Measurements from ENCODE around the gene NEDD1.

Gene NEDD1, protein sequence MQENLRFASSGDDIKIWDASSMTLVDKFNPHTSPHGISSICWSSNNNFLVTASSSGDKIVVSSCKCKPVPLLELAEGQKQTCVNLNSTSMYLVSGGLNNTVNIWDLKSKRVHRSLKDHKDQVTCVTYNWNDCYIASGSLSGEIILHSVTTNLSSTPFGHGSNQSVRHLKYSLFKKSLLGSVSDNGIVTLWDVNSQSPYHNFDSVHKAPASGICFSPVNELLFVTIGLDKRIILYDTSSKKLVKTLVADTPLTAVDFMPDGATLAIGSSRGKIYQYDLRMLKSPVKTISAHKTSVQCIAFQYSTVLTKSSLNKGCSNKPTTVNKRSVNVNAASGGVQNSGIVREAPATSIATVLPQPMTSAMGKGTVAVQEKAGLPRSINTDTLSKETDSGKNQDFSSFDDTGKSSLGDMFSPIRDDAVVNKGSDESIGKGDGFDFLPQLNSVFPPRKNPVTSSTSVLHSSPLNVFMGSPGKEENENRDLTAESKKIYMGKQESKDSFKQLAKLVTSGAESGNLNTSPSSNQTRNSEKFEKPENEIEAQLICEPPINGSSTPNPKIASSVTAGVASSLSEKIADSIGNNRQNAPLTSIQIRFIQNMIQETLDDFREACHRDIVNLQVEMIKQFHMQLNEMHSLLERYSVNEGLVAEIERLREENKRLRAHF

DNA sequence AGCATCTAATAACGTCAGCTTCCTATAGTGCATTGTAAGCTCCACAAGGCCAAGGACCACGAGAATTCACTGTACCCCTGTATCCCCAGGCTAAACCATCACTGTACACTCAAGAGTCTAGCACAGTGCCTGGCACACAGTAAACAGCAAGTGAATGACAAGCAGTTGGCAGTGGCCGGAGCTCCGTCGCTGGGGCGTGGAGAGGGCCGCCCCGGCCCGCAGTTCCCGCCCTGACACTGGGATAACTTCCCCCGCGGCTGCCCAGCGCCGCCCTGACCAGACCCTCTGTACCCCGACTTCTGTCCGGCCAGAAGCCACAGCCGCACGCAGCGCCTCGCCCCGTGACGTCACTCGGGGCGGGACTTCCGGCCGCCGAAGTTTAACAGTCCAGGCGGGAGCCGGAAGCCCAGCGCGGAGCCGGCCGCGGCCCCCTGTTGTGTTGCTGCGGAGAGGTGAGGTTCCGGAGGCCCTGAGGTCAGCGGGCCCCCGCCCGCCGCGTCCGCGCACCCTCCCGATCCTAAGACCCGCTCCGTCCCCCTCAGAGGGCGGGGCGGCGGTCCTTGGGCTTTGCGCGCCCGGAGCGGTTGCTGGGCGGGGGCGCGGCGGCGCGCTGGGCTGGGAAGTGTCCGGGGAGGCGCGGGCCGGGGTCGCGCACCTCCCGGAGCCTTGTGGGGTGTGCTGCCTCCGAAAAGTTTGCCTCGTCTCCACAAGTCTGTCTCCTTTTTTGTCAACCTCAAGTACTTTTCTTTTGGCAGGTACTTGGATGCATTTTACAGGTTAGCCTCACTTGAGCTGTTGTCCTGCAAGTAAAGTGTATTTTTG, at the start of gene NEDD1:
Gene NEDD1, plus strand, starts transcription at position 409 of the 822 bp plus-strand sequence. CDS start 2,503 bp downstream, outside the sequence.
- peak; percentile 74 for DNase-seq

DNA sequence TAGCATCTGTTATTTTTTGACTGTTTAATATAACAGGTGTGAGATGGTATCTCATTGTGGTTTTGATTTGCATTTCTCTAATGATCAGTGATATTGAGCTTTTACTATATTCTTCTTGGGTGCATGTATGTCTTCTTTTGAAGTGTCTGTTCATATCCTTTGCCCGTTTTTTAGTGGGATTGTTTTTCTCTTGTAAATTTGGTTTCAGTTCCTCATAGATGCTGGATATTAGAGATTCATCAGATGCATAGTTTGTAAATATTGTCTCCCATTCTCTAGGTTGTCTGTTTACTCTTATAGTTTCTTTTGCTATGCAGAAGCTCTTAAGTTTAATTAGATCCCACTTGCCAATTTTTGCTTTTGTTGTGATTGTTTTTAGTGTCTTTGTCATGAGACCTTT, 48.9 kb upstream of the NEDD1 start:
- DNase-seq, result no peak

DNA sequence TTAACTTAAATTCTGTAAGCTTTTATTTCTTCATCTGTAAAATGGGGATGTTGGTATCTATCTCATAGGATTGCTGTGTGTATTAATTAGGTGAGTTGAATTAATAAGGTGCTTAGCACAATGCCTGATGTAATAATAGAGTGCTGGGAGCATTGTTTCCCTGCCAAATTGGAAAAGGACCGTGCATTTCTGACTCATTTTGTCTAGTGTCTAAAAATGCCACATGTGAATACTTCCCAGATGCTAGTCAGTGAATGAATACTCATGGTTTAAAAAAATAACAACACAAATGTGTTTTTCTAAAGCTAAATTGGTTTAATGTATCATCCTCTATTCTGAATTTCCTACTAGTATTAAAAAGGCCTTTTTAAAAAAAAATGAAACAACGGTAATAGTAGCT, 45.4 kb upstream of the NEDD1 start:
- DNase-seq, result no peak

DNA sequence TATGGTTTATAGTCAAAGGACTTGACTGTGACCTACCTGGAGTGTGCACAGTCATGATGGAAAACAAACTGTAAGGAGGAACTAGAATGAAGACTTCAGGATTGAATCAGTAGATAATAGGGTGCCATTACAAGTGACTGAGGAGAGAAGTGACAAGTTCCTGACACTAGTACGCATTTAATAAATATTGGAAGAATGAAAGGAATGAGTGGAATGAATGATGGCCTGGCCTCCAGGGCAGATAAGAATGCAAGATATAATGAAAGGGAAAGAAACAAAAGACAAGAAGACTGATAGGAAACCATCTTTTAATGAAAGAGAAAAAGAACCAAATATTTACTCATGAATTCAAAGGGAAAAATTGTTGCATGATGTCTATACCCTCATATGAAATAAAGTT, 44.7 kb upstream of the NEDD1 start:
- DNase-seq, result no peak

DNA sequence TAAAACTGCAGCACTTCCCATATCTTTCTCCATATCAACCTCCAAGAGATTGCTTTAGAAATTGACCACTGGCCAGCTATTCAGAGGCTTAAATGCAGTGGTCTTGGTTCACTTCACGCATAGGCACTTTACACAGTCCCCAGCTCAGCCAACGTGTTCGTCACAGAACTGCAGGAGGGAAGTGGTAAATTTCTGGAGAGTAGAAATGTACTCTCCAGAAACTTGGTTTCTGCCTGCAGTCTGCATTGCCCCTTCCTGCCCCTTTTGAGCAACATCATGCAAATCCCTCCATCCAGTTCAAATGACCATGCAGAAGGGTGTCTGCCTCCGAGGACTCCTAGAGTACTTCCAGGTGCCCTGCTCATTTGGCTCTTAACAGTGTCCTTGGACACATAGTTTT, 42.7 kb upstream of the NEDD1 start:
- DNase-seq, result no peak

DNA sequence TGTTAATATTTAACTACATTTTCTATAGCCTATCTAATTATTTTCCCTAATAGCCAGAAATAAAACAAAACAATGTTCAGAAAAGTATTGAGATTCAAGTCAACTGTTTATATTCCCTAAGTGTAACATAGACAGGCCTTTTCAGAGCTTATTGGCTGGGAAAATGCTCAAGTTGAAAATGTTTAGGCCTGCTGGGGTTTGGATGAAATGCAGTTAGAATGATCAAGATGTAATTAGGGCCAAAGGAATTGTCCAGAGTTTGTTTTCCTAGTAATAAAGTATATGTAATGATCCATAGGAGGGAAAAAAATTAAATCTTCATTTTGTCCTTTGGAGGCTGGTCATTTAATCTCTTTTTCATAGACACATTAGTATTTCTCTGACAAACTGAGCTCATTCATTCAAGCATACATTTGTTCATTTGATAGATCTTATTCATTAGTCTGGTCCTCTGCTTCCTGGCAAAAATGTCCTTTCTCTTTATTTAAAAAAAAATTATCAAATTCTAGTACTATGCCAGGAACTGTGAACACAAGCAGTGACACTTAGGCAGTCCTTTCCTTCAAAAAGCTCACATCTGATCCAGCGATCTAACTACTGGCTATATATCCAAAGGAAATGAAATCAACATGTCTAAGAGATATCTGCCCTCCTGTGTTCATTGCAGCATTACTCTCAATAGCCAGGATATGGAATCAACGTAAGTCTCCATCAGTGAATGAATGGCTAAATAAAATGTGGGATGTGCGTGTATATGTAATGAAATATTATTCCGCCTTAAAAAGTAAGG, 40.1 kb upstream of the NEDD1 start:
- no peak for DNase-seq

DNA sequence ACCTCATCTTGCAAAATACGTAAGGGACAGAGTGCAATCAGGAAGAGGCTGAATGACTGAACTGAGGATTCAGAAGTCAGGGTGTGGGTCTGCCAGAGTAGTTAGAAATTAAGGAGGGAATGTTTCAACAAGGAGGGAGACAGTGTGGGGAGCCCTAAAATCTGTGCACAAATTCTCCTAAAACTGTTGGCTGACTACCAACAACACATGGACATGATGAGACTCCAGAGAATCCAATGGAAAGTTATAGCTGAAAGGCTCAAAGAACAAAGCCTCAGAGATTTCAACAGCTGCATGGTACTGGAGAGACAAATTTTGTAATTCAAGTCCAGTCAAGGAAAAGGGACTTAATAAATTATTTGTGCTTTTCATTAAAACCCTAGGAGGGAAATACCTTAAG, 36.1 kb upstream of the NEDD1 start:
- no peak for DNase-seq

DNA sequence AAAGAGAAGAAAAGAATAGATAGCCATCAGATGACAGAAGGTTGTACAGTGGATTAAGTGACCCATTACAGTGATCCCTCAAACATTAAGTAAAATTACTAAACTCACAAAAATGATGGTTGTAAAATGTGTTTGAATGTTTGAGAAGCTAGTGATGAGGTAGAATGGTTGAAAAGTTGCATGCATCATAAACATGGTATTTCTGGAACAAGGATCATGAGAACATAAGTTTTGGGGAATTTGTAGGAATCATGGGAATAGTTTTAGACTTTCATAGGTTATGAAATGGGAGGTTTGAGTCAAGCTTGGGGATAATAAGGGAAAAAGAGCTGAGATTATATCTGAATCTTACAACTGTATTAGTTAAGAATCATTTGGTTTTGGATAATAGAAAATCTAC, 34.1 kb upstream of the NEDD1 start:
- no peak for DNase-seq

DNA sequence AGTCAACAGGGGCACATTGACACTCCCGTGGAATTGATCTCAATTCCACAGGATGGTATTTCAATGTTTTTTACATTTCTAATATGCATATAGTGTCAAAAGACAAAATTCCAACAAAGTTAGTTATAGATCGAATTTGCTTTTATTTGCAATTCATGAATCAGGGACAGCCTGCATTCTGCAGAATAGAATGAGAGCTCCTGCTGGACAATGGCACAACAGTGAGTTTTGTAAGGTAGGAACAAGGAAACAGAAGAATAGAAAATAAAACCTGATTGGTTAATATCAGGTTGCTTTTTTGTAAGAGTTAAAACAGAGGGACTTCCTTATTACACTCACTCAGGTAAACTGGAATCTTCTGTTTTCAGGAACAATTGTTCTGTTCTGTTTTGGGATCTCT, 32.8 kb upstream of the NEDD1 start:
- DNase-seq, result no peak

DNA sequence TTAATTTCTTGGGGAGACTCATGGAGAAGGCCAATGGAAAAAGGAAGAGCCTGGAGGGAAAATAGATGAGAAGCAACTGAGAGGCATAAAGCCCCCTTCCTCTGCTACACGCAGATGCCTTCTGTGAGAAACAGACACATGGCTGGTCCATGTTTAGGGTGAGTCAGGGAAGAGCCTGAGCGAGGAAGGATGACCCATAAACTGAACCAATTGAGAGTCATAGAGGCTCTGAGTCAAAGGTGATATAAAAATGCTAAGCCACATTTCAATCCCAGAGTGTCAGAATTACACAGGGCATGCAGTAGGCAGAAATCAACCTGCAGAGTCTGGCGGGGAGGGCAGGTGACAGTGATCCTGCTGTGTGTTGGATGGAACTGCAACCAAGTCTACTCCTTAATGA, 30.1 kb upstream of the NEDD1 start:
- no peak for DNase-seq

DNA sequence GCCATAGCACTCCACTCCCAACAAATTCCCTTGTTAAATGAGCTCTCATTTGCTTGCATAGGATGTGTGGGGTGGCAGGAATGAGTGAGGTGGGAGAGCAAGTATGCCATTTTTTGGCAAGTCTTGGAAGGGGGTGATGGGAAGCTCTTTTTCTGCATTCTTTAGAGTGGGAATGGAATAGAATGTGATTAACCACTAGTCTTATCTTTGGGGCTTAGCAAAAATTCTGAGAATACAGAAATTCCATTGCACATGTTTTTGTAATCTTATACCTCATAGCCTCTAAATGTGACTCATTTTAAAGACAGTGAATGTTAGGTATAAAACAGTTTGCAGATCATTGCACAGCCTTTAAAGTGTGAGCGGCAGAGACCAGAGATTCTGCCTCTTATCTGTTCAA, 28.4 kb upstream of the NEDD1 start:
- DNase-seq, result no peak

DNA sequence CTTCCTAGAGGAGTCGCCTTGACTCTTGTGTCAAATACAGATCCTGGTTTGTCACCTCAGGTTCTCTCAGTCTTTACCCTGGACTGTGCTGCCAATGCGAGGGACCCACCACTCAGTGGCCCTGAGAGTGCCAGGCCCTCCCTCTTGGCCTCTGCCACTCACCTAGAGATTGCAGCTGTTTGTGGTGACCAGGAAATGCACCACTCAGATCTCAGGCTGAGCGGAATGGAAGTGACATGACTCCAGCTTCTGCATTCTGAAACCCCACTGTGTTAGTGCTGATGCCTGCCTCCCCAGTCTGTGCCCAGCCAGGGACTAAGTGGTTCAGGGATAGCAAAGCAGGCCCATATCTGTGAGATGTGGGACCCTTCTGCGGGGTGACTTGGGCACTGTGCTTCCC, 27.8 kb upstream of the NEDD1 start:
- DNase-seq, result no peak

DNA sequence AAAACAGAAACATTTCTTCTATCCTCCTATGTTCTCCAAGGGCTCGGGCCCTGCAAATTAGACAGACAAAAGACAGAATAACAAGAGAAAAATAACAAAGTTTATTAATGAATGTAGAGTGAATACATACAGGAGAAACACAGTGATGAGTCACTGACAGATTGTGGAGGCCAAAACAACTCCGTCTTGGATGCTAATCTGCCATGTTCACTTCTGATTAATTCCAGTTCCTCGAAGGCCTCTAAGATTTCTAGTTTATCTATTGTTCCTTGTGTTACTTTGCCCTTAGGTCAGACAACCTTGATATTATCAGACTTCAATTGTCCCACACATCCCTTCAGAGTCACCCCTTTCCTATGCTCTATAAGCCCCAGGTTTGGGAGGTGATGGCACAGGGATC, 26.8 kb upstream of the NEDD1 start:
- no peak for DNase-seq

DNA sequence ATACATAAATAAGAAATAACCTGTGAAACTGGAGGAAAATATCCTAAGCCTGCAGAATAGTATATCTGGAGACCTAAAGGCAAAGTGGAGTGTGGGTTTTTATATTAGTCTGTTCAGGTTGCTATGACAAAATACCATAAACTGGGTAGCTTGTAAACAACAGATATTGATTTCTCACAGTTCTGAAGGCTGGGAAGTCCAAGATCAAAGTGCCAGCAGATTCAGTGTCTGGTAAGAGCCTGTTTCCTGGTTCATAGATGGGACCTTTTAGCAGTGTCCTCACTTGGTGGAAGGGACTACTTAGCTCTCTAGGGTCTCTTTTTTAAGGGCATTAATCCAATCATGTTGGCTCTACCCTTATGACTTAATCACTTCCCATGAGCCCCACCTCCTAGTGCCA, 25.4 kb upstream of the NEDD1 start:
- no peak for DNase-seq

DNA sequence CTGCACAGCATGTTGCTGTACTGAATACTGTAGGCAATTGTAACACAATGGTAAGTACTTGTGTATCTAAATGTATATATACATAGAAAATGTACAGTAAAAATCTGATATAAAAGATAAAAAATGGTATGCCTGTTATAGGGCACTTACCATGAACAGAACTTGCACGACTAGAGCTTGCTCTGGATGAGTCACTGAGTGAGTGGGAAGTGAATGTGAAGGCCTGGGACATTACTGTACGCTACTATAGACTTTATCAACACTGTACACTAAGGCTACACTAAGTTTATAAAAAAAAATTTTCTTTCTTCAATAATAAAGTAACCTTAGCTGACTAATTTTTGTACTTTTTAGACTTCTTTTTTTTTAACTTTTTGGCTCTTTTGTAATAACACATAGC, 24.2 kb upstream of the NEDD1 start:
- DNase-seq, result no peak

DNA sequence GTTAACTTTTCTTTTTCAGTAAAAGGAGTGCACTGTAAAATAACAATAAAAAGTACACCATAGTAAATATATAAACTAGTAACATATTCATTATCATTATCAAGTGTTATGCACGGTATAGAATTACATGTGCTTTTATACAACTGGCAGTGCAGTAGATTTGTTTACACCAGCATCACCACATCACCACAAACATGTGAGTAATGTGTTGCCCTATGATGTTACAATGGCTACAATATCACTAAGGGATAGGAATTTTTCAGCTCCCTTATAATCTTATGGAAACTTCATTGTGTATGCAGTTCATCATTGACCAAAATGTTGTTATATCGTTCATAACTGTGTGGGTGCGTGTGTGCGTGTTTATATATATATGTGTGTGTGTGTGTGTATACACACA, 23.5 kb upstream of the NEDD1 start:
- DNase-seq, result no peak

DNA sequence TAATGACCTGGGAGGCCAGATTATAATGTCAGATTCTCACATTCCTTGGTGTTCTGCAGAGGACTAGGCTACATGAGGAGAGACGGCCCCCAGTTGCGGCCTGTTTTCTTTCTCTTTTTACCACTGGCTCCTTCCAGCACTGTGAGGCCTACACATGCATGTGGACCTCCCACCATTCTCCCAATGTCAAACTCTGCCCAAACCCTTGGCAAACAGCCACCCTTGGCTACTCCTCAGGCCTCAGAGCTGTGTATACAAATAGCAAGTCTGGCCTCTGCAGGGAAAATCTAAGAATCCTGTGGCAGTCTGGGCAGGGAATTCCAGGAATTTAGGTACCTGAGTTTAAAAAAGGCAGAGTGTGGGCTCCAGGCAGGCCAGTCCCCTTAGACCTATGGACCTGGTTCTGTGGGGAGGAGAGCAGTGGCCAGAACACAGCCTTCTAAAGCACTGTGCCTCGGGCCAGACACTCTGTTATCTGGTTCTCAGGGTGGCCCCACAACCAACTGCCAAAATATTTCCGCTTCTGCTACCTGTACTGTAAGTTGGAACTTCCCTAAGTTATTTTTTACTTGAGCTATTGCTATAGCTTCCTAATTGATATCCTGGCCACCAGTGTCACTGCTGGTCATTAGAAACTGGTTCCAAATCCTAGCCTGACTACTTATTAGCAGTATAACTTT, 19.9 kb upstream of the NEDD1 start:
- DNase-seq, result no peak

DNA sequence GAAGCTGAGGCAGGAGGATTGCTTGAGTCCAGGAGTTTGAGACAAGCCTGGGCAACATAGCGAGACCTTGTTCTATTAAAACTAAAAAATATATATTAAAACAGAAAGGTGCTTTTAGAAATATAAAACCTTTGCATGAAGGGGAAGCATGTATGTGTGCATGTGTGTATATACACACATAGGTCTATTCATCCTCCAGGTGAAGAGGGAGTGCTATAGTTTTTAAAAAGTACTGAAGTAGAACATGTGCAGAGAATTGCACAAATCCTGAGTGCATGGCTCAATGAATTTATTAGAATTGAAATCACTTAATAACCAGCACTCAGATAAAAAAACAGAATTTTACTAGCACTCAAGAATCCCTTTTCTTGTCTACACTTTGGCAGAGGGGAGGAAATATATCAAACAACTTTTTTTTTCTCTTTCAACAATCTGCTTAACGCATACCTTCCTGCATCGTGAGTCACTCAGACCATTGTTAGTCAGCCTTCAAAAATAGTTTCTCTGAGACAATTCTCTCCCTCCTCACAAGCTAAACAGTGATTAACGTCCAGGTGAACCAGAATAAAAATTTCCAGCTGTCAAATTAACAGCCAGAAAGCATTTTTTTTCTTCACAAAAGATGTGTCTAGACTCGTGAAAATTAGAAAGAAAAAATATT, 17.7 kb upstream of the NEDD1 start:
- DNase-seq, result no peak

DNA sequence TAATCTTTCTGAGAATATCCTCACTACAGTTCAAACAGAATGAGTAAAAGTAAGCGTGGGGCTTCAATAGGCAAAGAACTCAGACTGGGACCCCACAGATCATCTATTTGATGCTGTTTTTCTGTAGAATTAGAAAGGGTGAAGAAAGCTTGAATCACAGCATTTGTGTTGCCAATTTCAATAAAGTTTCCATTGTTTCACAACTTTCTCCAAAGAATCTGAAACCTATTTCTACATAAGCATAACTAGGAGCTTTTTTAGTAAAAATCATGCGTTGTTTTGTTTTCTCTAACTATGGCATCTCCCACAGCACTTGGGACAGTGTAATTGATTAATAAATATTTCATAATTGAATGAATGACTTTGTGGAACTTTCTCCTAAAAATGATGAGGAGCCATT, 16.7 kb upstream of the NEDD1 start:
- DNase-seq, result no peak

DNA sequence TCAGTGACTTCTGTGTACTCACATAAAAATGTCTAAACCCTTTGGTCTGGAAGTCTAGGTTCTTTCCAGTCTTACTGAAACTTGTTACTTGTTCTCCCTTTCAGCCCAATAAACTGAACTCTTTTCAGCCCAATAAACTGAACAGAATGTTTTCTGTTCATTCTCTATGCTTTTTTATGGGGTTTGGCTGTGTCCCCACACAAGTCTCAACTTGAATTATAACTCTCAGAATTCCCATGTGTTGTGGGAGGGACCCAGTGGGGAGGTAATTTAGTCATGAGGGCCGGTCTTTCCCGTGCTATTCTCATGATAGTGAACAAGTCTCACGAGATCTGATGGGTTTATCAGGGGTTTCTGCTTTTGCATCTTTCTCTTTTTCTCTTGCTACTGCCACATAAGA, 15.0 kb upstream of the NEDD1 start:
- no peak for DNase-seq

DNA sequence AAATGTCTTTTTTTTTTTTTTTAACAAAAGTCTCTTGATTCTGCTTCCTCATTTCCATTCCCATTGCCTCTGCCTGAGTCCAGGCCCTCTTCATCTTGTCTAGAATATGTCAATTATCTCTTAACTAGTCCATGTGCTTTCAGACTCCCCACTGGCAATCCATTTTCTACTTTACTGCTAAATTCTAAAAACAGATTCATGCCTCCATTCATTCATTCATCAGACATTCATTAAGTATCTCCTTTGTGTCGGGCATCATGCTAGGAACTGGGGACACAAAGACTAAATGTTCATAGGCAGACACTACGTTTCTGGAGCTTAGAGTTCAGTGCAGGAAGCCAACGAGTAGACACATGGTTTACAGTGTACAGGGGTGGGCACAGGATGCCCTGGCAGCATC, 9.6 kb upstream of the NEDD1 start:
- DNase-seq, result no peak

DNA sequence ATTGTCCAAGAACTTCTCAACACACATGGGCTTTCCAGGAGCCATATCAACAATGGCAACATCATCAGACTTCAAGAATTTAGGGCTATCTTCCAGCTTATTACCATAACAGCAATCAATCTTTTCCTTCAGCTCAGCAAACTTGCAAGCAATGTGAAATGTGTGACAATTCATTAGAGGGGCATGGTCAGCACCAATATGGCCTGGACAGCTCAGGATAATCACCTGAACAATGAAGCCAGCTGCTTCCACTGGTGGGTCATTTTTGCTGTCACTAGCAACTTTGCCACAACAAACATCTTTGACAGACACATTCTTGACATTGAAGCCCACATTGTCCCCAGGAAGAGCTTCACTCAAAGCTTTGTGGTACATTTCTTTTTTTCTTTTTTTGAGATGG, 5.9 kb upstream of the NEDD1 start:
- DNase-seq, result no peak
